ENCODE measurements around the gene DNAH2.

Gene DNAH2

GRCh38 chr17:7822126-7822525 is 104.6 kb downstream of the DNAH2 start:
- DNase-seq: no peak

- DNase-seq: no peak
These were observed 106.0 kb downstream of the DNAH2 start for GRCh38 chr17:7823581-7824001.

- DNase-seq: no peak
These were observed 106.7 kb downstream of the DNAH2 start for GRCh38 chr17:7824021-7824924.

GRCh38 chr17:7825206-7825990 is 107.9 kb downstream of the DNAH2 start:
- DNase-seq: no peak

- no peak for DNase-seq
These were observed 113.1 kb downstream of the DNAH2 start for GRCh38 chr17:7830616-7831015.

GRCh38 chr17:7831233-7831632 is 113.7 kb downstream of the DNAH2 start:
- DNase-seq: no peak

GRCh38 chr17:7832431-7832830 is 114.9 kb downstream of the DNAH2 start:
- no peak for DNase-seq

GRCh38 chr17:7833011-7833794 is 115.7 kb downstream of the DNAH2 start:
- no peak for DNase-seq

GRCh38 chr17:7833795-7834541 is 116.4 kb downstream of the DNAH2 start, which contains the start of gene KDM6B:
TSS of gene KDM6B (plus strand) at chr17:7834217. CDS start at chr17:7845555, 11,338 bp downstream.
- DNase-seq: peak; percentile 91 to 93

GRCh38 chr17:7834542-7834956 is 117.0 kb downstream of the DNAH2 start:
- peak; percentile 65 to 66 for DNase-seq

GRCh38 chr17:7834957-7835813 is 117.6 kb downstream of the DNAH2 start:
- DNase-seq: peak; percentile 90 to 94

GRCh38 chr17:7835814-7836595 is 118.5 kb downstream of the DNAH2 start:
- DNase-seq: peak in 1 of 2 experiments; percentile 63

- DNase-seq: peak; percentile 74 to 82
These were observed 119.3 kb downstream of the DNAH2 start for GRCh38 chr17:7836596-7837407.

- DNase-seq: no peak
These were observed 120.0 kb downstream of the DNAH2 start for GRCh38 chr17:7837408-7838088.

- no peak for DNase-seq
These were observed 120.8 kb downstream of the DNAH2 start for GRCh38 chr17:7838090-7839075.

GRCh38 chr17:7839190-7839875 is 121.8 kb downstream of the DNAH2 start:
- no peak for DNase-seq

- no peak for DNase-seq
These were observed 122.3 kb downstream of the DNAH2 start for GRCh38 chr17:7839876-7840261.
